ENCODE data around the gene AGBL4.

DNA sequence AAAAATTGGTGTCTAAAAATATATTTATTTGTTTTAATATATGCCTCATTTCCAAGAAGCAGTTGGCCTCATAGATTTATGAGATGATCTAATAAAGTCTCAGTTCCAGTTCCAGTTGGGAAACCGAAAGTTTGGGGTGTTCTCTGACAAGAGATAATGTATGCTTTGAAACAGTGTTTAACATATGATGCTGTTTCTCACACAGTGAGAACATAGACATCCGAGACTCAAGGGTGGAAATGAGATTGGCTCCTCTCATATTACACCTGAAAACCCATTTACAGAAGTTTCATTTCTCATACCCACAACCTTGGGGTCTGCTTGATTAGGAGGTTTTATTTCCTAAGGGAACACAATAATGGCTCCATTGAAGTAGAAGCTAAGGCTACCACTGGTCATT is 1046.5 kb downstream of the AGBL4 start:
- no peak for TF ChIP-seq POLR2AphosphoS5 (IDR thresholded peaks at IDR 0.05; ENCODE audit: low read depth, low read length)
- no peak for TF ChIP-seq POLR2A (IDR thresholded peaks at IDR 0.05; ENCODE audit: low read depth, low read length)
- TF ChIP-seq TAF1 (IDR thresholded peaks at IDR 0.05; ENCODE audit: low read depth, low read length), result no peak
